MM.1S (cell line): ENCODE data around the gene VSX2.

Experiments
- DNase-seq: peaks from one replicate; pipeline ENCODE4 v3.0.0-alpha.2; 2015
- H2AFZ ChIP-seq: fragments of 300-600 bp; sonication (generic); 2 replicates; pipeline ENCODE4 v1.6.0; 2016; ENCODE audit warnings: antibody characterized with exemption, low read length
- H3F3A ChIP-seq: fragments of 300-600 bp; sonication (generic); 2 replicates; pipeline ENCODE4 v1.6.1; 2016; ENCODE audit warnings: mild to moderate bottlenecking, antibody characterized with exemption, low read length, moderate library complexity, mixed read lengths; ENCODE audit not compliant: insufficient read depth
- H3K27ac ChIP-seq: fragments of 300-600 bp; sonication (generic); 2 replicates; pipeline ENCODE4 v1.5.1; 2016; ENCODE audit warnings: mild to moderate bottlenecking, low read length
- H3K27me3 ChIP-seq: fragments of 300-600 bp; sonication (generic); replicated peaks from 2 replicates; pipeline ENCODE4 v1.6.0; 2016; ENCODE audit warnings: low read length; ENCODE audit not compliant: insufficient read depth
- H3K36me3 ChIP-seq: fragments of 300-600 bp; sonication (generic); replicated peaks from 2 replicates; pipeline ENCODE4 v1.6.1; 2016; ENCODE audit warnings: mild to moderate bottlenecking, low read length, mixed read lengths; ENCODE audit not compliant: insufficient read depth
- H3K4me1 ChIP-seq: fragments of 300-600 bp; sonication (generic); 2 replicates; pipeline ENCODE4 v1.6.1; 2016; ENCODE audit warnings: low read length, mixed read lengths
- H3K4me2 ChIP-seq: fragments of 300-600 bp; sonication (generic); 2 replicates; pipeline ENCODE4 v1.6.0; 2016; ENCODE audit warnings: low read depth, low read length
- H3K4me3 ChIP-seq: fragments of 300-600 bp; sonication (generic); 2 replicates; pipeline ENCODE4 v1.5.1; 2016; ENCODE audit warnings: low read length, mixed read lengths
- H3K79me2 ChIP-seq: fragments of 300-600 bp; sonication (generic); 2 replicates; pipeline ENCODE4 v1.6.1; 2016; ENCODE audit warnings: mixed run types, low read length, mixed read lengths
- H3K9ac ChIP-seq: fragments of 300-600 bp; sonication (generic); 2 replicates; pipeline ENCODE4 v1.6.1; 2016; ENCODE audit warnings: low read length, mixed read lengths
- H3K9me2 ChIP-seq: fragments of 300-600 bp; sonication (generic); replicated peaks from 2 replicates; pipeline ENCODE4 v1.6.1; 2016; ENCODE audit warnings: mild to moderate bottlenecking, low read length, mixed read lengths; ENCODE audit not compliant: insufficient read depth
- H3K9me3 ChIP-seq: fragments of 300-600 bp; sonication (generic); replicated peaks from 2 replicates; pipeline ENCODE4 v1.6.1; 2016; ENCODE audit warnings: mild to moderate bottlenecking, low read length, mixed read lengths; ENCODE audit not compliant: insufficient read depth
- H4K20me1 ChIP-seq: fragments of 300-600 bp; sonication (generic); 2 replicates; pipeline ENCODE4 v1.6.1; 2016; ENCODE audit warnings: mild to moderate bottlenecking, low read length, moderate library complexity, mixed read lengths; ENCODE audit not compliant: insufficient read depth
- CTCF ChIP-seq: fragments of 300-600 bp; sonication (generic); IDR thresholded peaks from 2 replicates; pipeline ENCODE4 v1.5.1; 2016; ENCODE audit warnings: antibody characterized with exemption, low read length, mixed read lengths
- EZH2 ChIP-seq: fragments of 300-600 bp; sonication (generic); optimal IDR thresholded peaks from 2 replicates; pipeline ENCODE3; 2017; ENCODE audit warnings: low read depth, mild to moderate bottlenecking, antibody characterized with exemption, low read length, mixed read lengths
- EZH2phosphoT487 ChIP-seq: fragments of 300-600 bp; sonication (generic); IDR thresholded peaks from 2 replicates; pipeline ENCODE4 v1.6.1; 2018; ENCODE audit warnings: antibody characterized with exemption, low read length

Gene VSX2

GRCh38 chr14:74271365-74271764 is 32.1 kb downstream of the VSX2 start:
- Histone ChIP-seq H3K9ac (no peak overlapping the region), H3K4me2 (no peak overlapping the region), H3K9me3 (no peaks in the 10 kb centered on the region), H3K4me1 (no peaks in the 10 kb centered on the region), H3F3A (no peaks in the 10 kb centered on the region), H3K4me3 (no peak overlapping the region), H4K20me1 (no peaks in the 10 kb centered on the region), H3K27me3 (no peaks in the 10 kb centered on the region), H3K79me2 (no peaks in the 10 kb centered on the region), H3K9me2 (no peaks in the 10 kb centered on the region), H2AFZ (no peak overlapping the region), H3K36me3 (no peaks in the 10 kb centered on the region), H3K27ac (no peak overlapping the region)
- TF ChIP-seq EZH2phosphoT487 (no peak), CTCF (no peak), EZH2 (no peak)
- DNase-seq, result no peak

GRCh38 chr14:74275241-74275841 is 36.1 kb downstream of the VSX2 start:
- Histone ChIP-seq H3K36me3 (no peaks in the 10 kb centered on the region), H4K20me1 (no peaks in the 10 kb centered on the region), H3K4me1 (no peaks in the 10 kb centered on the region), H3K4me3 (no peak overlapping the region), H3K27me3 (no peaks in the 10 kb centered on the region), H3K4me2 (no peak overlapping the region), H3K9ac (no peak overlapping the region), H3K9me2 (no peaks in the 10 kb centered on the region), H3K27ac (no peak overlapping the region), H3K9me3 (no peaks in the 10 kb centered on the region), H3F3A (no peaks in the 10 kb centered on the region), H3K79me2 (no peaks in the 10 kb centered on the region), H2AFZ (no peak overlapping the region)
- DNase-seq, result no peak
- TF ChIP-seq CTCF, result no peak
- no peak for TF ChIP-seq EZH2phosphoT487
- no peak for TF ChIP-seq EZH2

GRCh38 chr14:74278080-74278479 is 38.8 kb downstream of the VSX2 start:
- Histone ChIP-seq H3K9me3 (no peaks in the 10 kb centered on the region), H3K9me2 (no peaks in the 10 kb centered on the region), H3F3A (no peaks in the 10 kb centered on the region), H3K27ac (no peak overlapping the region), H3K4me1 (no peaks in the 10 kb centered on the region), H2AFZ (no peak overlapping the region), H3K9ac (no peak overlapping the region), H3K4me2 (no peak overlapping the region), H3K79me2 (no peaks in the 10 kb centered on the region), H3K4me3 (no peak overlapping the region), H4K20me1 (no peaks in the 10 kb centered on the region), H3K27me3 (no peaks in the 10 kb centered on the region), H3K36me3 (no peaks in the 10 kb centered on the region)
- TF ChIP-seq EZH2phosphoT487, result no peak
- TF ChIP-seq CTCF, result no peak
- no peak for TF ChIP-seq EZH2
- DNase-seq, result no peak
